Loucy (cell line): ENCODE data around the gene TXNIP.

Experiments
- H2AFZ ChIP-seq: fragments of 200-600 bp; sonication (generic); 2 replicates; pipeline ENCODE4 v1.6.0; 2016; ENCODE audit warnings: antibody characterized with exemption, mild to moderate bottlenecking, low read length, moderate library complexity
- H3F3A ChIP-seq: fragments of 200-600 bp; 2 replicates; pipeline ENCODE4 v1.6.0; 2016; ENCODE audit warnings: antibody characterized with exemption, low read depth, mild to moderate bottlenecking
- H3K27me3 ChIP-seq: fragments of 200-600 bp; sonication (generic); 2 replicates; pipeline ENCODE4 v1.6.1; 2014; ENCODE audit warnings: low read length, mild to moderate bottlenecking; ENCODE audit not compliant: insufficient read depth, poor library complexity, severe bottlenecking
- H3K36me3 ChIP-seq: fragments of 200-600 bp; sonication (generic); 2 replicates; pipeline ENCODE4 v1.6.1; 2016; ENCODE audit warnings: low read length; ENCODE audit not compliant: insufficient read depth
- H3K4me1 ChIP-seq: fragments of 200-600 bp; sonication (generic); 2 replicates; pipeline ENCODE4 v1.5.1; 2014; ENCODE audit warnings: low read length, mild to moderate bottlenecking; ENCODE audit not compliant: insufficient read depth, poor library complexity, severe bottlenecking
- H3K4me2 ChIP-seq: fragments of 200-600 bp; sonication (generic); 2 replicates; pipeline ENCODE4 v1.6.0; 2014; ENCODE audit warnings: antibody characterized with exemption, low read length, low read depth, mild to moderate bottlenecking; ENCODE audit not compliant: poor library complexity, severe bottlenecking
- H3K4me3 ChIP-seq: fragments of 200-600 bp; sonication (generic); 2 replicates; pipeline ENCODE4 v1.5.1; 2014; ENCODE audit warnings: low read length, mild to moderate bottlenecking, mixed read lengths; ENCODE audit not compliant: poor library complexity, severe bottlenecking
- H3K79me2 ChIP-seq: fragments of 200-600 bp; sonication (generic); 2 replicates; pipeline ENCODE4 v1.6.1; 2014; ENCODE audit warnings: low read length; ENCODE audit not compliant: insufficient read depth
- H3K9ac ChIP-seq: fragments of 200-600 bp; sonication (generic); 2 replicates; pipeline ENCODE4 v1.6.0; 2014; ENCODE audit warnings: mild to moderate bottlenecking, low read depth, low read length, moderate library complexity; ENCODE audit not compliant: poor library complexity, severe bottlenecking
- H3K9me2 ChIP-seq: fragments of 200-600 bp; sonication (generic); replicated peaks from 2 replicates; pipeline ENCODE4 v1.6.1; 2016; ENCODE audit warnings: low read depth, low read length, mixed read lengths
- H3K9me3 ChIP-seq: fragments of 200-600 bp; sonication (generic); 2 replicates; pipeline ENCODE4 v1.6.1; 2014; ENCODE audit warnings: mild to moderate bottlenecking, antibody characterized with exemption, low read length, low read depth; ENCODE audit not compliant: insufficient read depth
- H4K20me1 ChIP-seq: fragments of 200-600 bp; sonication (generic); 2 replicates; pipeline ENCODE4 v1.6.0; 2014; ENCODE audit warnings: antibody characterized with exemption, low read length, mild to moderate bottlenecking; ENCODE audit not compliant: insufficient read depth, poor library complexity, severe bottlenecking
- CTCF ChIP-seq: fragments of 200-600 bp; sonication (generic); conservative IDR thresholded peaks from 2 replicates; pipeline ENCODE4 v1.5.1; 2014; ENCODE audit warnings: mild to moderate bottlenecking, antibody characterized with exemption, low read length
- EZH2phosphoT487 ChIP-seq: fragments of 200-600 bp; IDR thresholded peaks from 2 replicates; pipeline ENCODE4 v1.6.1; 2018; ENCODE audit warnings: antibody characterized with exemption, mild to moderate bottlenecking, moderate library complexity, borderline replicate concordance

Gene TXNIP

DNA sequence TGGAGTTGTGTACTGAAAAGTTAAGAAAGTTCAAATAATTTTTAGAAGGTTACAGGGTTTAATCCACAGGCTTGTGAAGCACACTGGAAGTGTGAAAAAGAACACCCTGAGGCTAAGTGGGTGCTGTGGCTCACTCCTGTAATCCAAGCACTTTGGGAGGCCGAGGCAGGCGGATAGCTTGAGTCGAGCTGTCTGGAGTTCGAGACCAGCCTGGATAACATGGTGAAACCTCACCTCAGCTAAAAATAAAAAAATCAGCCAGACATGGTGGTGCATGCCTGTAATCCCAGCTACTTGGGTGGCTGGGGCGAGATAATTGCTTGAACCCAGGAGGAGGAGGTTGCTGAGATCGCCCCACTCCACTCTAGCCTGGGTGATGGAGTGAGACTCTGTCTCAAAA lies 9.8 kb downstream of the TXNIP start:
- Histone ChIP-seq H3K9ac (no peak overlapping the region), H3K4me1 (peaks cover 32% of the 10 kb centered on the region), H3K36me3 (no peaks in the 10 kb centered on the region), H3K4me3 (no peak overlapping the region), H3K27me3 (no peaks in the 10 kb centered on the region), H3K9me3 (no peaks in the 10 kb centered on the region), H3K4me2 (no peak overlapping the region), H2AFZ (no peak overlapping the region), H3K9me2 (no peaks in the 10 kb centered on the region), H4K20me1 (no peaks in the 10 kb centered on the region), H3K79me2 (no peaks in the 10 kb centered on the region), H3F3A (peaks cover 9% of the 10 kb centered on the region; the same call in 1 of the 2 replicates)
- no peak for TF ChIP-seq CTCF
- no peak for TF ChIP-seq EZH2phosphoT487

DNA sequence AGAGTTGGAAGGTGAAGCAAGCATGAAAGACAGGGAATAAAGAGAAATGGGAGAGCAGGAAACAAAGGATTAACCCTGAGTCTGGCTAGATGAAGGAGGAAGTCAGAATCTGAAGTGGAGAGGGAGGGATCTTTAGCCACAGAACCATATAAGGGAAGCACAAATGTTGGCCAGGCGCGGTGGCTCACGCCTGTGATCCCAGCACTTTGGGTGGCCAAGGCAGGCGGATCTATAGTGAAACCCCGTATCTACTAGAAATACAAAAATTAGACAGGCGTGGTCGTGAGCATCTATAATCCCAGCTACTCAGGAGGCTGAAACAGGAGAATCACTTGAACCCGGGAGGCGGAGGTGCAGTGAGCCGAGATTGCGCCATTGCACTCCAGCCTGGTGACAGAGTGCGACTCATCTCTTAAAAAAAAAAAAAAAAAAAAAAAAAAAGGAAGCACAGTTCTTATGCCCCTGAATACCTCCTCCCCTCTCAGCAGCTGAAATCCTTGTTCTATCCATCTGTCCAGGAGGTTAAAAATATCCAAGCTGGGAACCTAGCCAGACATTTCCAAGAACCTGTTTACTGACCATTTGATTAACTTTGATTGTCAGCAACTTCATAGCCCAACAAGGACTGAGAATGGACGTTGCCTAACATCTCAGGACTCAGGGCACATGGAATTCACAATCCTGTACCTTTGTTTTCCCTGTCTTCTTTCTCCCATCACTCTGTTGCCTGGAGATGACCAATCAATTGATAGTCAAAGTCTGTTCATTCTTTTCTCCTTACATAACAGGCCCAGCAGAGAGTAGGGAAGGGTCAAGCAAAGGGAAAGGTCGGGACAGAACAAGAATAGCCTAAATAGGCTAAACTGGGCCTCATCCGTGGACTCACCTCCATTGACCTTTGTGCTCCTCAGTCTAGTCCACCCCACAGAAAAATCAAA lies 10.6 kb downstream of the TXNIP start:
- Histone ChIP-seq H3K4me2 (peak overlapping the region; percentile 19), H3K9me2 (no peaks in the 10 kb centered on the region), H3K9me3 (no peaks in the 10 kb centered on the region), H3K27me3 (no peaks in the 10 kb centered on the region), H3F3A (peaks cover 4% of the 10 kb centered on the region; the same call in 1 of the 2 replicates), H3K36me3 (no peaks in the 10 kb centered on the region), H3K4me1 (peaks cover 39% of the 10 kb centered on the region), H2AFZ (peak overlapping the region; percentile 41), H3K9ac (peak overlapping the region; percentile 34), H3K4me3 (no peak overlapping the region), H4K20me1 (no peaks in the 10 kb centered on the region), H3K79me2 (no peaks in the 10 kb centered on the region)
- TF ChIP-seq EZH2phosphoT487 (no peak), CTCF (no peak)

DNA sequence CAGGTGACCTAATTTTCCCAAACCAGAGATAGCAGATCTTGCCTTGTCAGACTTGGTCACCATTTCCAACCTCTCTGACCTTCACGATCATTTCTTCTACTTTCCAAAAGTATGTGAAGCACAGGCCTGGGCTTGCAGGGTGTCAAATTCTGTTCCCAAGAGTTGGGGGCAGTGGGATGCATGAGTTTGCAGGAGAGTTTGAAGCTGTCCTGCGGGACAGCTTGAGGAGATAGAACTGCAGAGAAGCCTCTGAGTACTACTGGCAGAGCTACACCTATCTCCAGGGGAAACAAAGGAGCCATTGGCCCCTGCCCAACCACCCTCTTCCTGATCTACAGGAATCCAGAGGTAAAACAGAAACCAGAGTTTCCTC lies 11.3 kb downstream of the TXNIP start:
- Histone ChIP-seq H2AFZ (peak overlapping the region; percentile 41), H3K9me2 (no peaks in the 10 kb centered on the region), H4K20me1 (no peaks in the 10 kb centered on the region), H3K36me3 (no peaks in the 10 kb centered on the region), H3K9ac (peak overlapping the region; percentile 34), H3K4me3 (no peak overlapping the region), H3K79me2 (no peaks in the 10 kb centered on the region), H3K9me3 (no peaks in the 10 kb centered on the region), H3F3A (peaks cover under 1% of the 10 kb centered on the region; the same call in 1 of the 2 replicates), H3K4me2 (peak overlapping the region; percentile 19), H3K4me1 (peaks cover 45% of the 10 kb centered on the region), H3K27me3 (no peaks in the 10 kb centered on the region)
- no peak for TF ChIP-seq EZH2phosphoT487
- no peak for TF ChIP-seq CTCF
